Upper lobe of right lung (tissue), 1 donor: ENCODE results near the gene SLC23A2. TPM values are rescaled to one million over a fixed set of nuclear protein-coding genes. Genes with fewer than 3 reads are reported as not detected.

Experiments
- ATAC-seq: fragments of 200-7000 bp; cut with Tn5 transposase; one replicate; pipeline ENCODE4 v1.9.1; 2020; ENCODE audit warnings: mild to moderate bottlenecking, moderate library complexity
- DNase-seq: peaks from one replicate; pipeline ENCODE4 v3.0.0-alpha.2; 2020
- H3K27ac ChIP-seq: fragments of 200-600 bp; one replicate; pipeline ENCODE4 v1.8.0; 2022
- H3K27me3 ChIP-seq: fragments of 200-600 bp; one replicate; pipeline ENCODE4 v1.8.0; 2022; ENCODE audit warnings: mild to moderate bottlenecking
- H3K36me3 ChIP-seq: fragments of 200-600 bp; one replicate; pipeline ENCODE4 v1.8.0; 2022
- H3K4me1 ChIP-seq: fragments of 200-600 bp; one replicate; pipeline ENCODE4 v1.8.0; 2022
- H3K4me3 ChIP-seq: fragments of 200-600 bp; one replicate; pipeline ENCODE4 v1.8.0; 2022; ENCODE audit warnings: mild to moderate bottlenecking
- H3K9me3 ChIP-seq: fragments of 200-600 bp; one replicate; pipeline ENCODE4 v1.8.0; 2022
- intact Hi-C: fragments of 100-400 bp; cut with DNase I; formaldehyde crosslinking; loops from one replicate; pipeline ENCODE4 v1.11.0; 2022
- total RNA-seq: library from RNA; stranded (reverse); fragmentation: NEBNext Ultra II Directional; extraction: Animal tissue kit (Norgen Biotek cat#: 25700); gene quantifications from one replicate; pipeline ENCODE4 v1.2.1, GENCODE V29; 2021
- TF ChIP-seq, protein P1 (sequence below): fragments of 200-600 bp; IDR thresholded peaks from one replicate; pipeline ENCODE4 v1.8.0; 2022; ENCODE audit warnings: antibody characterized with exemption
- donor health status: DM: no; HTN: yes; CAD: no; lungs with severe emphysema.

Gene SLC23A2
- total RNA-seq, 1 donor from 2014 or later: 26.2 TPM

DNA sequence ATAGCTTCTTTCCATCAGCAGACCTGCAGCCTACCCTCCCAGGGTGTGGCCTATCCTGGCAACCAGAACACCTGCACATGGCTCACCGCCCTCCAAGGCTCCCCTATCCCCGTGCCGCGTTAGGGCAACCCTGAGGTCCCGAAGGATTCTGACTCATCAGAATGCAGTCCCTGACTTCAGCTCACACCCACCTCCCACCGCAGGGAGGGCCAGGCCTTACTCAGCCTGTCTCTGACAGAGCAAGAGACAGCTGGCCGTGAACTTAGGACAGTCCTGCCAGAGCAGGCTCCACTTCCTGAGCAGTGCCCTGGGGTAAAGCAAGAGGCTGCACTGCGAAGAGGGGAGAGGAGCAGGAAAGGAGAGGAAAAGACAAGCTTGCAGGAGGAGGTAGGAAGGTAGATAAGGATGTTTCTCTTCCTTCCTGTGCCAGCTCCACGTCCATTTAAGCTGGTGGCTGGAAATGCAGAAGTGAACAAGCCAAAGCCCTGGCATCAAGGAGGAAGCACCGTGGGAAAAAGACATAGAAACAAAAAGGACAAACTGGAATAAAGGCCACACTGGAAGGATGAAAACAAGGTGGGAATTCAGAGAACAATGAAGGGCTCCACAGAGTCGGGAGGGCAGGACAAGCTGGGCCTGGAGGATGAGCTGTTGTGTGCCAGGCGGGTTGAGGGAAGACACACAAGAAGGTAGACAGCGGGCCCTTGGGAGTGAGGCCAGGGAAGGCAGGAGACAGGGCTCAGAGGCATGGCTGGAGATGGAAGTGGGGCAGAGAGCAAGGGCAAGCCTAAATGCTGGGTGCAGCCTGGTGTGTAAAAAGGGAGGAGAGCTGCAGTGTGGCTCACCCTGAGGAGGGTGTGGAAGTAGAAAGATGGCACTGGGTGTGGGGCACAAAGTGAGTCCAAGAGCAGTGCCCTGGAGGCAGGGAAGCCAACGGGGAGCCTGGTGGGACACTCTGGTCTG lies 102.7 kb downstream of the SLC23A2 start:
- H3K4me3 ChIP-seq: no peak overlapping the region
- no peaks in the 10 kb centered on the region for H3K27me3 ChIP-seq
- intact Hi-C loops: no loop called here
- no peaks in the 10 kb centered on the region for H3K9me3 ChIP-seq
- ATAC-seq (peak; percentile 43), DNase-seq (no peak)
- peaks cover 14% of the 10 kb centered on the region for H3K36me3 ChIP-seq
- H3K4me1 ChIP-seq: peaks cover 9% of the 10 kb centered on the region
- no peak overlapping the region for H3K27ac ChIP-seq
- TF ChIP-seq, protein P1, sequence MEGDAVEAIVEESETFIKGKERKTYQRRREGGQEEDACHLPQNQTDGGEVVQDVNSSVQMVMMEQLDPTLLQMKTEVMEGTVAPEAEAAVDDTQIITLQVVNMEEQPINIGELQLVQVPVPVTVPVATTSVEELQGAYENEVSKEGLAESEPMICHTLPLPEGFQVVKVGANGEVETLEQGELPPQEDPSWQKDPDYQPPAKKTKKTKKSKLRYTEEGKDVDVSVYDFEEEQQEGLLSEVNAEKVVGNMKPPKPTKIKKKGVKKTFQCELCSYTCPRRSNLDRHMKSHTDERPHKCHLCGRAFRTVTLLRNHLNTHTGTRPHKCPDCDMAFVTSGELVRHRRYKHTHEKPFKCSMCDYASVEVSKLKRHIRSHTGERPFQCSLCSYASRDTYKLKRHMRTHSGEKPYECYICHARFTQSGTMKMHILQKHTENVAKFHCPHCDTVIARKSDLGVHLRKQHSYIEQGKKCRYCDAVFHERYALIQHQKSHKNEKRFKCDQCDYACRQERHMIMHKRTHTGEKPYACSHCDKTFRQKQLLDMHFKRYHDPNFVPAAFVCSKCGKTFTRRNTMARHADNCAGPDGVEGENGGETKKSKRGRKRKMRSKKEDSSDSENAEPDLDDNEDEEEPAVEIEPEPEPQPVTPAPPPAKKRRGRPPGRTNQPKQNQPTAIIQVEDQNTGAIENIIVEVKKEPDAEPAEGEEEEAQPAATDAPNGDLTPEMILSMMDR: no peak

GRCh38 chr20:4897600-4897999 lies 103.7 kb downstream of the SLC23A2 start:
- ATAC-seq: no peak
- DNase-seq: no peak
- H3K4me3 ChIP-seq: no peak overlapping the region
- H3K27me3 ChIP-seq: no peaks in the 10 kb centered on the region
- intact Hi-C loops: no loop called here
- no peak overlapping the region for H3K27ac ChIP-seq
- peaks cover 9% of the 10 kb centered on the region for H3K4me1 ChIP-seq
- peaks cover 14% of the 10 kb centered on the region for H3K36me3 ChIP-seq
- TF ChIP-seq, protein P1: no peak
- no peaks in the 10 kb centered on the region for H3K9me3 ChIP-seq

- Histone ChIP-seq H3K27ac (no peak overlapping the region), H3K36me3 (peaks cover 10% of the 10 kb centered on the region)
- intact Hi-C loops: no loop called here
These were observed 104.3 kb downstream of the SLC23A2 start for GRCh38 chr20:4896971-4897497.

GRCh38 chr20:4896119-4896702 lies 105.1 kb downstream of the SLC23A2 start:
- no peak for DNase-seq
- TF ChIP-seq, protein P1: no peak
- Histone ChIP-seq H3K9me3 (no peaks in the 10 kb centered on the region), H3K27ac (no peak overlapping the region), H3K4me1 (peaks cover 9% of the 10 kb centered on the region), H3K4me3 (no peak overlapping the region), H3K27me3 (no peaks in the 10 kb centered on the region), H3K36me3 (peaks cover 4% of the 10 kb centered on the region)
- no peak for ATAC-seq
- intact Hi-C loops: no loop called here

More at GRCh38 chr20:4896971-4897497, 104.3 kb downstream of the SLC23A2 start:
- no peak for DNase-seq
- TF ChIP-seq, protein P1: no peak
- Histone ChIP-seq H3K27me3 (no peaks in the 10 kb centered on the region), H3K9me3 (no peaks in the 10 kb centered on the region), H3K4me3 (no peak overlapping the region), H3K4me1 (peaks cover 9% of the 10 kb centered on the region)
- peak; percentile 23 for ATAC-seq

DNA sequence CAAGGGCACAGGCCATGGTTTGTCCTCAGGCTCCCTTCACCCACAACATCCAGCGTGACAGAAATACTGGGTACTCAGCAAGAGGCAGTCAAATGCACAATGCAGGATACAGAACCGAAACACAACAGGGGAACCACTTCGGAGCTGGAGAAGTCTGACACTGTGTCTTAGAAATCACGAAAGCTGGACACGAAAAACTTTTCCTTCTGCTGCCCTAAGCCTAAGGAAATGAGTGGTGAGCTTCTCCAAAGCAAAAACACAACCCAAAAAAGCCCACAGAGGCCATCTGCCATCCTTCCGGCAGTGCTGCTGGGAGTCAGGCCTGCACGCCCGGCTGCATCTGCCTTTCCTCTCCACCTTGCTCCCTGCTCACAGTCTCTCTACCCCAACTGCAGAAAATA lies 106.3 kb downstream of the SLC23A2 start:
- peaks cover 9% of the 10 kb centered on the region for H3K4me1 ChIP-seq
- no peak overlapping the region for H3K27ac ChIP-seq
- H3K4me3 ChIP-seq: no peak overlapping the region
- peak; percentile 6 for ATAC-seq
- intact Hi-C loops: no loop called here
- H3K9me3 ChIP-seq: no peaks in the 10 kb centered on the region
- DNase-seq: no peak
- TF ChIP-seq, protein P1: no peak
- no peaks in the 10 kb centered on the region for H3K27me3 ChIP-seq
- peaks cover 11% of the 10 kb centered on the region for H3K36me3 ChIP-seq
